GM21737 (cell line): ENCODE measurements around the gene CKS2.
A peak's percentile ranks its signal among the peaks of the same experiment; 100 is the strongest.
"Not testable (repeated sequence)": the region's sequence is repeated elsewhere in the genome, so short reads cannot be mapped to it uniquely, and the experiment has no call there.

Experiments used
- ATAC-seq: cut with Tn5 transposase; IDR thresholded peaks from one replicate; pipeline ENCODE4 v1.9.1; 2021; ENCODE audit warnings: mild to moderate bottlenecking, moderate library complexity; ENCODE audit not compliant: unreplicated experiment

CKS2 gene

DNA sequence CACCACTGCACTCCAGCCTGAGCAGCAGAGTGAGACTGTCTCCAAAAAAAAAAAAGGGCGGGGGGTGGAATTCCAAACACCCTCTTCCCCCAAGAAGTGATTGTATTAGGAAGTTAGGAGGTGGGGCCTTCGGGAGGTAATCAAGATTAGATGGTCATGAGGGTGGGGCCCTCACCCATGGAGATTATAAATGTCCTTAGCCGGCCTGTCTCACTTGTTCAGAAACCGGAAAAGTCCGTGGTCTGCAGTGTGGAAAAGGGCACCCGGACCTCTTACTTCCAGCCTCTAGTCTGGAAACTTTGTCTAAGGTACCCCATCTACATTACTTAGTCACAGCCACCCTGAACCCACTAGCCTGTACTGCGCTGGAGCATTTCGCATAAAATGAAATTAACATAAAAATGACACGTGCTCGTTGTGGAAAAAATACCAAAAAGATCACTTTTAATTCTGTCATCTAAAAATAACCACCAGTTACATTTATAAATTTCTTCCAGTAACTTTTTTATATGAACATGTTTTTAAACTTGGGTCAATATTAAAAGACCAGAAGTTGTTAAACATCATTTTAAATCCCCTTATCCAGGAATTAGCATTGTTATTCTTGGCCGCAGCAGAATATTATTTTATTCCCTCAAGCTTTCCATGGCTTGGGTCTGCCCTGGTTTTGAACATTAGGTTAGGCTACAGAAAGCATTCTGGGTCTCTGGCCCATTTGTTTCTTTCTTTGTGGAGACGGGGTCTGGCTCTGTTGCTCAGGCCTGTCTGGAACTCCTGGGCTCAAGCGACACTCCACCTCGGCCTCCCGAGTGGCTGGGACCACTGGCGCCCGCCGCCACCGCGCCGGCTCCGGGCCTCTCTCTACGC, 1.2 kb upstream of the CKS2 start:
- no peak for ATAC-seq

DNA sequence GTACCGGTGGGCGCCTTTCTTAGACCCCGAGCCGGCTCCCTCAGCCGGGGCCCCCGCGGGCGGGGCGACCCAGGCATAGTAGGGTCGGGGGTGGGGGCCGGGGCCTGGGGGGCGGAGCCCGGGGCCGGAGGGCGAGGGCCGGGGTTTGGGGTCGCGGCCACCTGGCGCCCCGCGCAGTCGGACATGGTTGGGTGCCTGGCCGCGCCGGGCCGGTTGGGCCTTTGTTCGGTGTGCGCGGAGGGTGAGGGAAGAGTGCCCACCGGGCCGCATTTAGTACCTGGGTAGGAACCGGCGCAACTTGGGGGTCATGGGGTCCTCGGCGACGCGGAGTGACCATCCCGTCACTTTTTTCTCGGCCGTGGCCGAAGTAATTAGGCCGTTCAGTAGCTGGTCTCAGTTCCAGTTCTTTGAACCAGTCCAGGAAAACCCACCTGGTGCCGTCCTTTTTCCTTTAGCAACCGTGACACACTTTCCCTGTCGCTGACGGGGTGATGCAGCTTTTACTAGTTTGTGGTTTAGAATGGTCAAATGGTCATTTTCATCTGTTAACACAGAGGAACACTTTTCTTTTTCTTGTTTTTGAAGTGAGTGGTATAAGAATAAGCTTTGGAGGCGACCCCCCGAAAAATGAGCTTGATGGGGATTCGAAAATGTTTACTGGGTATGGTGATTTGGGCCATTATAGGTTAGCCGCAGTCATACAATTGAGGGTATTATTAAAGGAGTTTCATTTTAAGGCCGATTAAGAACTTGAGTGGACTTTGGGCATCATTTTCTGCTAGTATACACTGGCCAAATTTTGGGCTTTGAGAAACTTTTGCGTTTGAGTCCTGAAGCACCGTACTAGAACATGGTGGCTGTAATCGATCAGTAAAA, 589 bp downstream of the CKS2 start:
- no peak for ATAC-seq

DNA sequence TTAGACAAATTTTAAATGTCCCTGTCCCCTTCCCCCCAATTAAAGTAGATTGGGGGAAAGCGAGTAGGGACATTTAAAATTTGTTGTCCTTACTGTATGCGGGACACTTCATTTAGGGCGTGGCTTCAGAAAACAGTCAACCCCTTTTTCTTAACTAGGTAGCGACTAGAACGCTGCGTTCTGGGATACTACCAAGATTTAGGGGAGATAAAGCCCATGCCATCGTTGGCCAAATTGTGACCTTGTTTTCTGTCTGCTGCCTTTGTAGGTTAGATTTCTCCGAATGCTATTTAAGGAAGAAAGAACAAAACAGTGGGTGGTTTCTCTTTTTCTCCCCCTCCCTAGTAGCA, 1.2 kb downstream of the CKS2 start:
- ATAC-seq, result no peak

DNA sequence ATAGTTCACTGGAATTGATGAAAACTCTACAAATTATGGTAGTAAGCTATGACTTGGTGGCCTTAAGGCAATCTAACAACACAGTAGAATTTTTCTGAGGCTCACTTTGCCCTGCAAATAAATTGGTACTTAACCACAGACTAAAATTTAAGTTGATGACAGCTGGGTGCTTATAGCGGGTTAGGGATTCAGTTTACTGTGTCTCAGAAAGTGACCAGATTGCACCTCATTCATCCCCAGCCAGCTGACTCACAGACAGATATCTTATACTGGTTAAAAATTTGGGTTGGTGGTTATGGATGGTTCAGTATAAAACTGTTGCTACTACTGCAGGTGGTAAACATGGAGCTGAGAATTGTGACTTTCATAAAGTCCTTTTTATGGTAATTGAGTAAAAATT, 2.8 kb downstream of the CKS2 start:
- ATAC-seq, result no peak

DNA sequence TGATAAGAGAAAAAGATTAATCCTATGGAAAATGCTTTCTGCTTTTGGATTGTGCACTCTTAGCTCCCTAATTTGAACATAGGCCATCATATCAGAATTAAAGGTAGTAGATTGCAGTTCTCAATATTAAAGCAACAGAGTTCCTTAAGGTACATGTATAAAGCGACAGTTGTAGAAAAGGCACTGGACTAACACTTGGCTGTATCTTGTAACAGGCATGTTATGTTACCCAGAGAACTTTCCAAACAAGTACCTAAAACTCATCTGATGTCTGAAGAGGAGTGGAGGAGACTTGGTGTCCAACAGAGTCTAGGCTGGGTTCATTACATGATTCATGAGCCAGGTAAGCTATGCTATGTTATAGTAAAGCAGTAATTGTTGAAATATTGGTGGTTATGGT, 4.0 kb downstream of the CKS2 start:
- no peak for ATAC-seq

DNA sequence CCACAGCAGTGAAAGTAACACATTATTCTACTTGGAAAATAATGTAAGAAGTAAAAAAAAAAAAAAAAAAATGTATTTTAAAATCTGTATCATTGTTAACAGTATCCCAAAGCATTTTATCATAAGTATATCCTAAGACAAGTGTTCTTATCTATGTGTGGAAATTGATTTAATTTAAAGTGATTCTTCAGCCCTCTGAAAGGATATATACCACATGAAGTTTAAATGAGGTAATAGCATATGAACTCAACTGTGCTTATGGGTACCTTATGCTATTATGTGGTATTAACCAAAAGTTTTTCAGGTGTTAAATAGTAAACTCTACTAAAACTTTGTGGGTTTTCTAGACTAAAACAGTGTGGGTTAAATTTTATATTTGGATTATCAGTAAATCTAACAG, 4.5 kb downstream of the CKS2 start:
- no peak for ATAC-seq

DNA sequence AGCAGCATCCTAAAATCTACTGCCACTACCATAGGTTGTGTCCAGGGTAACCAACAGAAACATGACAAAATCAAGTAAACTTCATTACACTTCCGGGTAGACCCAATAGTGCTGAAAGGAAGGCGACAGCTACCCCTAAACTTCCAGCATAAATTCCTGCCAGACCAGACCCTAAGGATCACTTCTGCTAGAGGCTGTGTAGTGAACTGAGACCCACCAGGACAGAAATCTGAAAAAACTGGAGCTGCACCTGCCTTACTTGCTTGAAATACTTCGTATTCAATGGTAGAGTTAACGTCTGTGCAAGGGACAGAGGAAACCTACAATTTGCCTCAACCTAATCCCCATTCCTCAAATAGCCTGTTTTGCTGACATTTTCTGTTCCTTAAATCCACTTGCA, 6.3 kb downstream of the CKS2 start:
- ATAC-seq, result no peak

DNA sequence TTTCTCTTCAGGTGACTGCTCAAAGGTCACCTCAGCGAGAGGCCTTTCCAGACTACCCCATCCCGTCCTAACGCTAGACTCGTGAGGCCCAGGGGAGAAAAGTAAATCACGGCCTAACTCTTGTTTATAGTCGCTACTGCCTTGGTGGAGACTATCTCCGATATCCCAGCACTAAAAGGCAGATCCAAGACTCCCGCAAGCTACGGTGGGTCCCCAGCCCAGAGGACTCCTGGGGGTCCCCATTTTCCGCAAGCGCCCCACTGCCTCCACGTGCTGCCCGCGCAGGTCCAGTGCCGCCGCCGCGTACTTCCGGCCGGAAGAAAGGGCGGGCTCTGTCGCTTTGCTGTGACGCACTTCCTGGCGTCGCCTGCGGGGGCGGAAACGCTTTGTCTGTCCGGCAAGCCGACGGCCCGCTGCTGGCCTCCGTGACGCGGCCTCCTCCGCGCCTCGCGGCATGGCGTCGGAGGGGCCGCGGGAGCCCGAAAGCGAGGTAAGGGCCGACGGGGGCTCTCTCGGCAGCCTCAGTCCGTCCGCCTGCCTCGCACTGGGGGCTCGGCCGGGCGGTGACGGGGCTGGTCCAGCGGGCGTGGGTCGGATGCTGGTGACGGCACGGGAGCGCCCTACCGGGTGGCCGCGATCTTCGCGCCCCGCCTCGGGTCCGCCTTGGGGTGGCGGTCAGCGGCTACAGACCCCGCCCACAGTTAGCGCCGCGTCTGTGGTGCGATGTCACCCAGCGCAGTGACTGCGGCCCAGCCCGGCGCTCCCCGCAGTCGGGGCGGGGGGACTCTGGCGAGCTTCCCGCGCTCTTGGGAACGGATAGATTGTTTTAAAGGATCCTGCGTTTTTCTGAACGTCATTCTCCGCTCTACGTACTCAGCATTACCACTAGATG, 7.4 kb downstream of the CKS2 start, which contains the start of gene SECISBP2:
SECISBP2 (plus strand) TSS at position 378 of the 892 bp plus-strand sequence; CDS start at position 455, 77 bp downstream.
- ATAC-seq, result peak; percentile 90

DNA sequence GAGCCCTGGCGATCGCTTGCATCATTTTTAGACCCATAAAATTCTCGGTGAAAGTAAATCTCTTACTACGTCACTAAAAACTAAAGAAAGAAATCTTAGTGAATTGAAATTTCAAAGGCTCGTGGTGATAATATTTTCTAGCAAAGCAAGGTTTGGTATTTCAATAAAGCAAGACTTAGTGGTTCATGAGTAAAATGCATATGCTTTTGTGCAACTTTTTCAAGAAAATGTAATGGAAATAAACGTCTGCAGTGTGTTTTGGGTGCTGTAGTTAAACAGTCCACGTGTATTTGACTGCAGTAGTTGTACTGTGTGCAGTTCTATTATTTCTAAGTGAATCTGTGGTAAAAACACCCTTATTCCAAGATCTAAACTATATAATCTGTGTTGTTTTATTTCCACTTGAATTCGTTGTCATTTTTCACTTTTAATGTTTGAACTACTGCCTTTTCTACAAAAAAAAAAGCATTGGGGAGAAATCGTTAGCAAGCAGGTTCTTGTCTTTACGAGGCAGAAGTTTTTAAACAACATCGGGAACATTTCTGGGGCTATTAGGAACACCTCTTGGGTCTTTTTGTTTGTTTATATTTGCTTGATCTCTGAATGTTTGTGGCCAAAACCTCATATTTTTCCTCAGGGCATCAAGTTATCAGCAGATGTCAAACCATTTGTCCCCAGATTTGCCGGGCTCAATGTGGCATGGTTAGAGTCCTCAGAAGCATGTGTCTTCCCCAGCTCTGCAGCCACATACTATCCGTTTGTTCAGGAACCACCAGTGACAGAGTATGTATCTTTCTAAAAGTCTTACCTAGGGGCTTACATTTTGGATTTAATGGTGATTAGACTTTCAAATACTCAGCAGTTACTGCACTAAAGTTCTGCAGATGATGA, 8.3 kb downstream of the CKS2 start:
- ATAC-seq, result no peak

DNA sequence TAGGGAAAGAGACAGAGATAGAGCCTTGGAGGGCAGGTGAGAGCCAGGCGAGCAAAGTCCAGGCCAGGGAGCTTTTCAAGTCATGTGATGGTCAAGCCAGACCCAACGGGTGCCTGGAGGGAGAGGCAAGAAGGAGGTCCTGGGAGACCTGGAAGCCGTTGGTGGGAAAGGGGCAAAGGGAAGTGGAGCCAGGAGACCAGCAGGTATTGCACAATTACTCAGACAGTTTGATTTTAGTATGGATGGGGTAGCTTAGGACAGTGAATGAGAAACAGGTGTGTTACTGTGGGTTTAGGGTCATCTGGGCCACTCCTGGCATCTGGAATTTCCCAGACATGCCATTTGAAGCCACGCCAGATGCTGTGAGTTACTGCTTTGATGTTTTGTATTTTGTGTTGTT, 12.4 kb downstream of the CKS2 start:
- no peak for ATAC-seq

DNA sequence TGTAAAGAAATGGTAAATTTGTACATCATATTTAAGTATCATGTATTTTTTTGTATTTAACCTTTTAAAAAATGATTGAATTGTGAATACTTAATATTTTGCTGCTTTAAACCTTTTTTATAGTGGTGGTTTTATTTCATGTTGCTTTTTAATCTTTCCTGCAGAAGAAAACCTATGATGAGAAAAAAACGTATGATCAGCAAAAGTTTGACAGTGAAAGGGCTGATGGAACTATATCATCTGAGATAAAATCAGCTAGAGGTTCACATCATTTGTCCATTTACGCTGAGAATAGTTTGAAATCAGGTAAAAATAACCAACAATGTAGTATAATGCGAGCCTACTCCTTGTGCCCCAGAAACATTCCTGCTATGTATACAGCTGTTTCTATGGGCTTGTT, 14.7 kb downstream of the CKS2 start:
- ATAC-seq, result no peak

DNA sequence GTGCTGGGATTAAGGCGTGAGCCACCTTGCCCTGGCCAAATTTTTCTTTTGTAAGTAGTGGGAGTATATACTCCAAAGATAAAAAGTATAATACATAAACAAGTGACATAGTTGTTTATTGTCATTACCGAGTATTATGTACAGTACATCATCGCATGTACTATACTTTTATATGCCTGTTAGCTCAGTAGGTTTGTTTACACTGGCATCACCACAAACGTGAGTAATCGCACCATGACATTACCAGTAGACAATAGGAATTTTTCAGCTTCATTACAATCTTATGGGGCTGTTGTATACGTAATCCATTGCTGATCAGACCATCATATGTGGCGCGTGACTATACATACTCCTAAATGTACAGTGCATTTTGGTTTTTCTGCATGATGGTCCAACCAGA, 17.1 kb downstream of the CKS2 start:
- no peak for ATAC-seq

DNA sequence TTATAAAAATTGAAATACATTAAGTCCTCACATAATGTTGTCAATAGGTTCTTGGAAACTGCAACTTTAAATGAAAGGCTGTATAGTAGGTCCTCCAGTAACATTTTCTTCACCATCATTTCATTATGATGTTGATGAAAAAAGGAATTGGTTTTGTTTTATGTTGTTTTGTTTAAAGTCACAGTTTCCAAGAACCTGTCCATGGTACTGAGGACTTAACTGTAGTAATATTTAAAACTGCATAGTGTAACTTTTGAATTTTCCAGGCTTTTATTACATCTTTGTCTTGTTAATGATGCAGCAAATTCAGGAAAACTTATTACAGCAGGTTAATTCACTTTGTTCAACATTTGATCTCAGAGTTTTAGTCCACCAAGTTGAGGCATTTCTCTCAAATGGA, 18.9 kb downstream of the CKS2 start:
- no peak for ATAC-seq

DNA sequence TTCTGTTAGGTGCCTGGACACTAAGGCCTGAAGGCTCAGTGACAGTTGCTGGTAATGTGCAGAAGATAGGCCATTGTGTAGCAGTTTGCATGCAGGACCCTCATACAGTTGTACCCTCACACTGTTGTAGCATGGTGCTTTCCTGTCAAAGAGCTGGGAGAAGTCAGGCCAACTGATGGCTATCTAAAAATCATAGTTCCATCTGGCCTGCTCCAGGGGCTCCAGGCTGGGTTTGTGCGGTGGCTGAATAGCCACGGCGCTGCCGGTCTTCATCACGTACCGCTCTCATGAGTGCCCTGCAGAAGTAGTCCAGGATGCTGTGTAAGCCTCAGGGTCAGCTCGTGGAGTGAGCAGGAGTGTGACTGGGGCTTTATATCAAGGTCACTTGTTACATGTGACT, 19.5 kb downstream of the CKS2 start:
- no peak for ATAC-seq

DNA sequence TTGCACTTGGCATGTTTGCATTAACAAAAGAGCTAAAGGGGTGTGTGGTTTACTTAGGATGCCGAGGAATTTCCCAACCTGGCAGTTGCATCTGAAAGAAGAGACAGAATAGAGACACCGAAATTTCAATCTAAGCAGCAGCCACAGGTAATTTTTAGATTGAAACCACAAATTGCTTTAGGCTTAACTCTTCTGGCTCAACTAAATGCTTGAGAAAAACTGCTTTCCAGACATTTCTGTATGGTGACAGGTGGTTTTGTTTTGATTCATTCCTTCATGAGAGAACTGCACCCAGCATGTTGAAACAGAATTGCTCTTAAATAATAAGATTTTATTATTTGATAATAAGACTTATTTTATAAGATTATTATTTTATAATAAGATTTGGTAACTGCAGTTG, 28.8 kb downstream of the CKS2 start:
- no peak for ATAC-seq

DNA sequence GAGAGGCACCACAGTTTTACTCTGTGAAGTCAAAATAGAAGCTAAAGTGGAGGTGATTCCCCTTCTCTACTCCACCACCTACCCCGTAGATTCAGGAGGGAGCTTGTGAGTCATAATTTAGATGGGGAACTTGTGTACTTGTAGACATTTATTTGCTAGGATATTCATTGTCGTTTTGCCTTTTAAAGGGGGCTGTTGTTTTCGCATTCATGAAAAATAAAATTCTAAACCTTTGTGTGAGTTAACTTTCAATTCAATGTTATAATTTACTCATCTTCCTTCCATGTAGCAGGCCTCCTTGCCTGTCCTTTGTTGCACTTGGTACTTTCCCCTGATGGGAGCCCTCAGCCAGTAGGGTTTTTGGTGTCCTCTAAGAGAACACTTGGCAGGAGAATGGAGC, 29.3 kb downstream of the CKS2 start:
- no peak for ATAC-seq

DNA sequence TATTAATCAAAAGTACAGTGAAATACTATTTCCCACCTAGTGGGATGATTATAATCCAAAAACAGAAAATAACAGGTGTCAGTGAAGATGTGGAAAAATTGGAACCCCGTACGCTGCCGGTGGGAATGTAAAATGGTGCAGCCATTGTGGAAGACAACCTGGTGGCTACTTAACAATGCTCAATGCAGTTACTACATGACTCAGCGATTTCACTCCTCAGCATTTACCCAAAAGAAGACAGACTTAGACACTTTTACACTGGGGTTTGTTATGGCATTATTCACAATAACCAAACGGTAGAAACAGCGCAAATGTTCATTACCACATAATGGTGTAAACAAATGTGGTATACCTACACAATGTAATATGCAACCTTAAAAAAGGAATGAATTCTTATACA, 31.2 kb downstream of the CKS2 start:
- ATAC-seq, result no peak

DNA sequence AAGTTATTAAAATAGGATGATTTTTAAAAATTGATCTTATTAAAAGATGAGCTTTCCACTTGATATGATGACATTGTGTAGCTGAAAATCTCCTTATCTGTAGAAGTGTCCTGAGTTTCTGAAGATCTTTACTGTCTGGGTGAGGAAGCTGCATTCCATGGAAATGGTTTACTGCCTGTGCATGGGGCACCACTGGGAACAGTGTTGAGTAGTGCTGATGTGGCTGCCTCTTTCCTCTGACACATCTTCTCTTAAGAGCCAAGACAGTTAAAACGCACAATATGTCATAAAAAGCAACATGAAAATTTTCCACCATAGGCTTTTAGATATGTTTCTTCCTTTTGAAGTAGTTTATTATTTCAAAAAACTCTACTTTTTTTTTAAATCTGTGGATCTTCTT, 32.0 kb downstream of the CKS2 start:
- ATAC-seq, result no peak

DNA sequence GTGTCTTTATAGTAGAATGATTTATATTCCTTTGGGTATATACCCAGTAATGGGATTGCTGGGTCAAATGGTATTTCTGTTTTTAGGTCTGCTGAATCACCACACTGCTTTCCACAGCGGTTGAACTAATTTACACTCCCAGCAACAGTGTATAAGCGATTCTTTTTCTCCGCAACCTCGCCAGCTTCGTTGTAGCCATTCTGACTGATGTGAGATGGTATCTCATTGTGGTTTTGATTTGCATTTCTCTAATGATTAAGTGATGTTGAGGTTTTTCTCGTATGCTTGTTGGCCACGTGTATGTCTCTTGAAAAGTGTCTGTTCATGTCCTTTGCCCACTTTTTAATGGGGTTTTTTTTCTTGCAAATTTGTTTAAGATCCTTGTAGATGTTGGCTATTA, 32.8 kb downstream of the CKS2 start:
- ATAC-seq, result not testable (repeated sequence)

DNA sequence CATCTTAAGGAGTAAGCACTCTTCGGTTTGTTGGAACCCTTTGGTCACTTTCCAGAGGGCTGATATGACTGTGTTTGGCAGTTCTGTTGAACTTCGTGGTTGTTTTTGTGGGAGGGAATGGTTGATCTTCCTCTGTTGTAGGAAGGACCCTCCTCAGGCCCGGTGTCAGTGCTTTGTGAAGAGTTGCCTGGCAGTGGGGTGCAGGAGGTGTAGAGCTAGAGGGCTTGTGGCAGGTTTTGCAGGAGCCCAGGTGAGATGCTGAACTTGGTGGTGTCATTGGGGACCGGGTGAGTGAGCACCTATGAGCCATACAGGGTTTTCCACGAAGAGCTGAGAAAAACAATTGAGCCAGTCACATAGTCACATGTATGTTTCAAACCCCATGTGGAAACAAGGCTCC, 34.5 kb downstream of the CKS2 start:
- no peak for ATAC-seq
